Panc1 (cell line): Measurements from ENCODE around the gene GUCD1. TPM values are rescaled to one million over a fixed set of nuclear protein-coding genes. Genes with fewer than 3 reads are reported as not detected.

Source experiments
- ATAC-seq: fragments of 200-7000 bp; cut with Tn5 transposase; 2 replicates; pipeline ENCODE4 v1.9.1; 2020; ENCODE audit warnings: mild to moderate bottlenecking, moderate library complexity
- BruUV-seq: library from RNA; stranded (reverse); fragments of 400-500 nt; replicated peaks from 2 replicates; lab custom pipeline; 2021; lab: Mats Ljungman, UMichigan
- CTCF ChIA-PET: fragments of 300-600 bp; sonication (Branson Sonifier 250); formaldehyde crosslinking; loops from one replicate; lab custom pipeline; 2022; ENCODE audit warnings: antibody characterized with exemption; lab: Charles Lee
- POLR2A ChIA-PET: fragments of 300-600 bp; sonication (Branson Sonifier 250); formaldehyde crosslinking; loops from one replicate; lab custom pipeline; 2022; ENCODE audit warnings: antibody characterized with exemption; lab: Charles Lee
- DNase-seq: peaks from one replicate; pipeline ENCODE4 v3.0.0-alpha.2; 2010; ENCODE audit warnings: low read depth, low spot score
- H3K27ac ChIP-seq: 2 replicates; pipeline ENCODE4 v1.5.1; 2011; ENCODE audit warnings: mild to moderate bottlenecking, low read length, inconsistent platforms
- H3K27me3 ChIP-seq: fragments of 200-500 bp; sonication (Bioruptor generic); 2 replicates; pipeline ENCODE4 v1.6.0; 2014; ENCODE audit warnings: low read length, inconsistent platforms; ENCODE audit not compliant: control insufficient read depth, insufficient read depth
- H3K36me3 ChIP-seq: fragments of 200-500 bp; sonication (Bioruptor generic); 2 replicates; pipeline ENCODE4 v1.5.1; 2014; ENCODE audit warnings: inconsistent platforms, mild to moderate bottlenecking, low read length, moderate library complexity; ENCODE audit not compliant: control insufficient read depth, insufficient read depth
- H3K4me1 ChIP-seq: 2 replicates; pipeline ENCODE4 v1.5.1; 2011; ENCODE audit warnings: inconsistent platforms, mild to moderate bottlenecking, low read length, moderate library complexity; ENCODE audit not compliant: control insufficient read depth, insufficient read depth
- H3K4me3 ChIP-seq, 2 experiments: 2 replicates each; pipeline ENCODE4 v1.5.1; 2011 to 2012; ENCODE audit warnings: low read depth in 2 of 2, low read length in 2 of 2, mild to moderate bottlenecking in 2 of 2, inconsistent platforms in 1 of 2, moderate library complexity in 1 of 2
- H3K9me3 ChIP-seq: fragments of 200-500 bp; sonication (Bioruptor generic); 2 replicates; pipeline ENCODE4 v1.5.1; 2014; ENCODE audit warnings: low read depth, mild to moderate bottlenecking, inconsistent platforms, low read length, moderate library complexity; ENCODE audit not compliant: control insufficient read depth, insufficient read depth
- CTCF ChIP-seq: fragments of 450-650 bp; IDR thresholded peaks from 2 replicates; pipeline ENCODE4 v1.5.1; 2017; ENCODE audit warnings: mild to moderate bottlenecking
- POLR2AphosphoS5 ChIP-seq: IDR thresholded peaks from 2 replicates; pipeline ENCODE4 v1.6.1; 2012; ENCODE audit warnings: mild to moderate bottlenecking, low read depth, low read length, moderate library complexity
- REST ChIP-seq, 2 experiments: IDR thresholded peaks; 2 replicates each; pipeline ENCODE4 v1.6.1; 2011 to 2012; ENCODE audit warnings: low read depth in 2 of 2, control low read depth in 1 of 2, low read length in 1 of 2, mild to moderate bottlenecking in 1 of 2, moderate library complexity in 1 of 2; ENCODE audit not compliant: insufficient read depth in 1 of 2
- SIN3A ChIP-seq: IDR thresholded peaks from 2 replicates; pipeline ENCODE4 v1.6.1; 2012; ENCODE audit warnings: low read depth, mild to moderate bottlenecking, low read length, moderate library complexity, borderline replicate concordance; ENCODE audit not compliant: insufficient read depth
- TCF7L2 ChIP-seq: IDR thresholded peaks from 2 replicates; pipeline ENCODE4 v1.6.1; 2011; ENCODE audit warnings: mild to moderate bottlenecking, low read depth, low read length, inconsistent platforms
- in situ Hi-C: cut with HindIII; loops from 2 replicates; pipeline ENCODE4 v1.10.0; 2016; ENCODE audit warnings: low sequenced_read_pairs, low pct_unique_long_range_greater_than_20kb
- intact Hi-C: fragments of 100-400 bp; cut with micrococcal nuclease; formaldehyde crosslinking; loops from one replicate; pipeline ENCODE4 v1.10.0; 2022; ENCODE audit not compliant: unreplicated experiment
- total RNA-seq: library from RNA; stranded (reverse); gene quantifications from one replicate; pipeline ENCODE4 v1.2.1, GENCODE V29; 2021; ENCODE audit not compliant: unreplicated experiment

The GUCD1 gene
- total RNA-seq, 1 experiment from 2014 or later: 97.7 TPM

GRCh38 chr22:24565077-24565476 lies 10.1 kb upstream of the GUCD1 start:
- Histone ChIP-seq H3K4me3 (no peak overlapping the region), H3K4me1 (no peaks in the 10 kb centered on the region), H3K36me3 (peaks cover 5% of the 10 kb centered on the region; the same call in 1 of the 2 replicates), H3K27me3 (no peaks in the 10 kb centered on the region), H3K9me3 (no peaks in the 10 kb centered on the region), H3K27ac (no peak overlapping the region)
- BruUV-seq: no TSS peak
- DNase-seq (no peak), ATAC-seq (no peak)
- ChIA-PET CTCF (no interaction called here), POLR2A (interaction anchor here (0.6 kb wide), 1 partner anchor 111 kb away, joined by 14 read pairs; no protein-coding TSS in a partner anchor)
- in situ Hi-C loops (no loop called here), intact Hi-C loops (no loop called here)
- TF ChIP-seq TCF7L2 (no peak), POLR2AphosphoS5 (no peak), SIN3A (no peak), REST (IDR thresholded peaks at IDR 0.05; ENCODE audit: insufficient read depth in 1 of 2, low read depth in 2 of 2, low read length in 1 of 2) (no peak), CTCF (no peak)

- in situ Hi-C loops: no loop called here
- ATAC-seq (0 out of 2 replicates have a peak, but pooled peaks have one; percentile 53), DNase-seq (no peak)
- Histone ChIP-seq H3K27me3 (no peaks in the 10 kb centered on the region), H3K36me3 (peaks cover 8% of the 10 kb centered on the region), H3K4me3 (no peak overlapping the region), H3K9me3 (no peaks in the 10 kb centered on the region), H3K4me1 (no peaks in the 10 kb centered on the region), H3K27ac (no peak overlapping the region)
- BruUV-seq: no TSS peak
- intact Hi-C loops: no loop called here
- TF ChIP-seq SIN3A (no peak), POLR2AphosphoS5 (no peak), REST (IDR thresholded peaks at IDR 0.05; ENCODE audit: insufficient read depth in 1 of 2, low read depth in 2 of 2, low read length in 1 of 2) (no peak), CTCF (no peak), TCF7L2 (no peak)
- ChIA-PET CTCF (no interaction called here), POLR2A (interaction anchor here (0.6 to 0.7 kb wide), 2 partner anchors 9 to 111 kb away, joined by 9 to 14 read pairs; no protein-coding TSS in a partner anchor)
Measured at GRCh38 chr22:24564376-24565058, 9.6 kb upstream of the GUCD1 start.
